Measurements from ENCODE around the gene PDE8A.

DNA sequence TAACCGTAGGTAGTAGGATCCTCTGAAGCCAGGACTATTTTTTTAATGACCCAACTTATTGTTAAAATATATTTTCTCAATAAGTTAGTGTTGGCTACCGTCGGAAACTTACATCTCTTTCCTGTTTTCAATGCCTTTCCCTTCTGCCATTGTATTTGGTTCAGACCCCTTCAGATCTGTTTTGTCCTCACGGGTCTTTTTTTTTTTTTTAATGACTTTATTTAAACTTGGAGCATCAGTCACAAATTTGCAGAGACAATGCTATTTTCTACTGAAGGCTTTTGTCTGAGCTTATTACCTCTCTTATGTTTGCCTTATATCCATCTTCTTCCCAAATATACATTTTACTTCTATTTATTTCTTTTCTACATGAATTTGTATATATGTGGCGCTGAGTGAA lies 47.6 kb downstream of the PDE8A start:
- TF ChIP-seq, protein P1, sequence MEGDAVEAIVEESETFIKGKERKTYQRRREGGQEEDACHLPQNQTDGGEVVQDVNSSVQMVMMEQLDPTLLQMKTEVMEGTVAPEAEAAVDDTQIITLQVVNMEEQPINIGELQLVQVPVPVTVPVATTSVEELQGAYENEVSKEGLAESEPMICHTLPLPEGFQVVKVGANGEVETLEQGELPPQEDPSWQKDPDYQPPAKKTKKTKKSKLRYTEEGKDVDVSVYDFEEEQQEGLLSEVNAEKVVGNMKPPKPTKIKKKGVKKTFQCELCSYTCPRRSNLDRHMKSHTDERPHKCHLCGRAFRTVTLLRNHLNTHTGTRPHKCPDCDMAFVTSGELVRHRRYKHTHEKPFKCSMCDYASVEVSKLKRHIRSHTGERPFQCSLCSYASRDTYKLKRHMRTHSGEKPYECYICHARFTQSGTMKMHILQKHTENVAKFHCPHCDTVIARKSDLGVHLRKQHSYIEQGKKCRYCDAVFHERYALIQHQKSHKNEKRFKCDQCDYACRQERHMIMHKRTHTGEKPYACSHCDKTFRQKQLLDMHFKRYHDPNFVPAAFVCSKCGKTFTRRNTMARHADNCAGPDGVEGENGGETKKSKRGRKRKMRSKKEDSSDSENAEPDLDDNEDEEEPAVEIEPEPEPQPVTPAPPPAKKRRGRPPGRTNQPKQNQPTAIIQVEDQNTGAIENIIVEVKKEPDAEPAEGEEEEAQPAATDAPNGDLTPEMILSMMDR (IDR thresholded peaks at IDR 0.05; ENCODE audit: low read length) = no peak
- TF ChIP-seq EZH2 (optimal IDR thresholded peaks at IDR 0.05; ENCODE audit: low read depth, low read length) (no peak), EZH2phosphoT487 (IDR thresholded peaks at IDR 0.05; ENCODE audit: low read length) (no peak)
